B cell (primary cell): ENCODE measurements around the gene MUC5AC. TPM values are rescaled to one million over a fixed set of nuclear protein-coding genes. Genes with fewer than 3 reads are reported as not detected.

ENCODE experiments used
- ATAC-seq: fragments of 200-7000 bp; cut with Tn5 transposase; one replicate; pipeline ENCODE4 v1.10.0; 2021; ENCODE audit warnings: low read depth, mild to moderate bottlenecking, moderate number of reproducible peaks, moderate library complexity
- CTCF ChIA-PET: fragments of 350-600 bp; sonication (Branson Sonifier 250); formaldehyde crosslinking; loops from one replicate; lab custom pipeline; 2021; ENCODE audit warnings: antibody characterized with exemption, inconsistent platforms; lab: Charles Lee
- POLR2A ChIA-PET: fragments of 350-600 bp; sonication (Branson Sonifier 250); formaldehyde crosslinking; loops from one replicate; lab custom pipeline; 2021; ENCODE audit warnings: antibody characterized with exemption; lab: Charles Lee
- DNase-seq: peaks from one replicate; pipeline ENCODE4 v3.0.0; 2013
- H2AFZ ChIP-seq: 2 replicates; pipeline ENCODE4 v1.6.1; 2012; ENCODE audit warnings: mild to moderate bottlenecking, low read depth, low read length; ENCODE audit not compliant: insufficient read depth, poor library complexity, severe bottlenecking
- H3K27ac ChIP-seq, 2 donors: 1 replicate in 1 of 2; 2 replicates in 1 of 2; pipeline ENCODE4 v1.5.1; 2012 to 2013; ENCODE audit warnings: low read length in 2 of 2, mild to moderate bottlenecking in 2 of 2, moderate library complexity in 1 of 2
- H3K27me3 ChIP-seq, 4 experiments: fragments of 200-600 bp in 1 of 4; sonication (generic) in 1 of 4; replicated peaks in 1 of 4; 1 replicate in 2 of 4; 2 replicates in 2 of 4; pipeline versions ENCODE4 v1.6.1 to v1.7.0; 2013 to 2016; ENCODE audit warnings: low read length in 3 of 4, mild to moderate bottlenecking in 2 of 4, mixed read lengths in 1 of 4, moderate library complexity in 1 of 4; ENCODE audit not compliant: insufficient read depth in 4 of 4, control insufficient read depth in 3 of 4; ENCODE audit errors: control extremely low read depth in 1 of 4
- H3K36me3 ChIP-seq, 2 experiments: replicated peaks in 1 of 2; 1 replicate in 1 of 2; 2 replicates in 1 of 2; pipeline versions ENCODE4 v1.6.1 to v1.7.1; 2013; ENCODE audit warnings: low read length in 1 of 2; ENCODE audit not compliant: insufficient read depth in 2 of 2, control insufficient read depth in 1 of 2; ENCODE audit errors: control extremely low read depth in 1 of 2, extremely low read depth in 1 of 2
- H3K4me1 ChIP-seq, 2 donors: fragments of 200-600 bp in 1 of 2; sonication (generic) in 1 of 2; 1 replicate in 1 of 2; 2 replicates in 1 of 2; pipeline versions ENCODE4 v1.5.1 to v1.6.1; 2013 to 2017; ENCODE audit warnings: low read length in 2 of 2; ENCODE audit not compliant: control insufficient read depth in 2 of 2, insufficient read depth in 2 of 2
- H3K4me2 ChIP-seq: replicated peaks from 2 replicates; pipeline ENCODE3; 2012; ENCODE audit warnings: mild to moderate bottlenecking, low read depth, low read length; ENCODE audit not compliant: poor library complexity, severe bottlenecking
- H3K4me3 ChIP-seq, 5 experiments: fragments of 200-600 bp in 1 of 5; sonication (generic) in 1 of 5; 1 replicate in 3 of 5; 2 replicates in 2 of 5; pipeline versions ENCODE4 v1.5.1 to v1.7.0; 2011 to 2016; ENCODE audit warnings: low read length in 4 of 5, mild to moderate bottlenecking in 4 of 5, low read depth in 2 of 5, control low read depth in 1 of 5, moderate library complexity in 1 of 5; ENCODE audit not compliant: insufficient read depth in 1 of 5; ENCODE audit errors: control extremely low read depth in 1 of 5, extremely low read depth in 1 of 5
- H3K79me2 ChIP-seq: fragments of 200-600 bp; sonication (generic); one replicate; pipeline ENCODE4 v1.6.0; 2016; ENCODE audit warnings: low read length; ENCODE audit not compliant: control insufficient read depth, insufficient read depth
- H3K9ac ChIP-seq: fragments of 200-600 bp; sonication (generic); 2 replicates; pipeline ENCODE4 v1.6.1; 2017; ENCODE audit warnings: mild to moderate bottlenecking, low read length, moderate library complexity
- H3K9me3 ChIP-seq, 3 donors: one replicate each; pipeline versions ENCODE4 v1.6.1 to v1.7.1; 2013; ENCODE audit warnings: low read length in 2 of 3; ENCODE audit not compliant: control insufficient read depth in 2 of 3, insufficient read depth in 1 of 3; ENCODE audit errors: control extremely low read depth in 1 of 3
- H4K20me1 ChIP-seq: 2 replicates; pipeline ENCODE4 v1.6.0; 2012; ENCODE audit warnings: mild to moderate bottlenecking, low read length; ENCODE audit not compliant: insufficient read depth, control insufficient read depth, poor library complexity, severe bottlenecking
- H3K27ac Mint-ChIP-seq: one replicate; pipeline ENCODE4 v1.8.0; 2021; ENCODE audit warnings: mixed read lengths
- H3K27me3 Mint-ChIP-seq: one replicate; pipeline ENCODE4 v1.8.0; 2021; ENCODE audit warnings: mixed read lengths
- H3K4me1 Mint-ChIP-seq: one replicate; pipeline ENCODE4 v1.8.0; 2021; ENCODE audit warnings: mixed read lengths
- H3K4me3 Mint-ChIP-seq: one replicate; pipeline ENCODE4 v1.8.0; 2021; ENCODE audit warnings: mixed read lengths
- H3K9me3 Mint-ChIP-seq: one replicate; pipeline ENCODE4 v1.8.0; 2022; ENCODE audit warnings: mixed read lengths; ENCODE audit not compliant: insufficient read depth
- EZH2 ChIP-seq: IDR thresholded peaks from 2 replicates; pipeline ENCODE4 v1.6.1; 2012; ENCODE audit warnings: borderline replicate concordance, low read depth, mild to moderate bottlenecking, moderate library complexity, low read length; ENCODE audit not compliant: insufficient read depth, poor library complexity, severe bottlenecking
- WGBS: methylation state at CpG from one replicate; pipeline ENCODE4 v1.1.5; 2013; ENCODE audit warnings: missing lambda C conversion rate; ENCODE audit not compliant: insufficient coverage; 5-methylcytosine and 5-hydroxymethylcytosine counted together
- intact Hi-C: fragments of 100-400 bp; cut with micrococcal nuclease; formaldehyde crosslinking; loops from one replicate; pipeline ENCODE4 v1.10.0; 2022
- polyA plus RNA-seq: library from polyadenylated mRNA; depleted of rRNA; stranded (reverse); fragments of >200 nt; gene quantifications from 2 replicates; pipeline ENCODE4 v1.2.3, GENCODE V29; 2012
- total RNA-seq, 2 donors: library from RNA; stranded (reverse); fragments of 120-200 nt in 1 of 2; gene quantifications; 1 replicate in 1 of 2; 2 replicates in 1 of 2; pipeline versions ENCODE4 v1.2.3 to v1.2.4, GENCODE V29; 2013 to 2022
- TF ChIP-seq, protein P1 (sequence below): fragments of 200-600 bp; IDR thresholded peaks from one replicate; pipeline ENCODE4 v1.8.0; 2022; ENCODE audit warnings: antibody characterized with exemption, mild to moderate bottlenecking

Gene MUC5AC
- total and polyA plus RNA-seq, 2 donors (not counting 1 experiment from before 2014, with no cell fraction given) = not detected

DNA sequence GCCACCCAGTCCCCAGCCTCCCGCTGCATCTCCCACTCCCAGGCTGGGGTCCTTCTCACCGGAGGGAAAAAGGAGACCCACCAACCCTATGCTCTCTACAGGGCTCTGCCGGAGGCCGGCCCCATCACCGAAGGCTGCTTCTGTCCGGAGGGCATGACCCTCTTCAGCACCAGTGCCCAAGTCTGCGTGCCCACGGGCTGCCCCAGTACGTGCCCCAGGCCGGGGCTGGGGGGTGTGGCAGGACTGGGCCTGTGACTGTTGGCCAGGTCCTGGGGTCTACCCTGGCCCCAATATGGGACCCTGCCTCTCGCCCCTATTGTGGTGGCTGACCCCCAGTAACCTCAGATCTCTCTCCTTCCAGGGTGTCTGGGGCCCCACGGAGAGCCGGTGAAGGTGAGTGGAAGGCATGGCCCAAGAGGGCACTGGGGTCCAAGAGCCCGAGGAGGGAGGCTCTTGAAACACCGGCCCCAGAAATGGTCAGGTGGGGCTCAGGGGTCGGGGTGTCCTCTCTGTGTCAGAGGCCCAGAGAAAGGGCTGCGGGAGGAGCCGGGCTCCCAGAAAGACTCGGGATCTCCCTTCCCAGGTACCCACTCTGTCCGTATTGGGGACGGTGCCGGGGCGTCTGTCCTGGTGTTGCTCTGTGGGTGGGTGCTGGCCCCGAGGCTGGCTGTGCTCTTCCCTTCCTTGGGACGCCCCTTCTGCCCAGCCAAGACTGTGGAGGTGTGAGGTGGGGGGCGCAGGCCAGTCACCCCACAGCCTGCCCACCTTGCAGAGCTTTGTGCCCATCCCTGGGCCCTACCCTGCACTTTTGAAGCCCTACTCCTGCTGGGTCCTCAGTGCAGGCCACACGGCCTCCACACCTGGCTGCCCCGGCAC, 39.0 kb downstream of the MUC5AC start:
- Histone ChIP-seq H3K9me3 (peaks cover 0 to 9% (median 0%) of the 10 kb centered on the region in 3 donors), H3K4me3 (no peak overlapping the region), H3K27ac (no peak overlapping the region), H2AFZ (no peak overlapping the region), H3K9ac (no peak overlapping the region), H3K36me3 (no peaks in the 10 kb centered on the region), H3K79me2 (no peaks in the 10 kb centered on the region), H3K4me2 (no peak overlapping the region), H3K4me1 (no peaks in the 10 kb centered on the region), H4K20me1 (no peaks in the 10 kb centered on the region), H3K27me3 (peaks cover 0 to 2% (median 0%) of the 10 kb centered on the region in 4 experiments)
- Mint-ChIP-seq H3K9me3 (no peaks in the 10 kb centered on the region), H3K27ac (no peak overlapping the region), H3K4me1 (no peaks in the 10 kb centered on the region), H3K4me3 (no peak overlapping the region), H3K27me3 (no peaks in the 10 kb centered on the region)
- POLR2A ChIA-PET = no interaction called here
- no peak for TF ChIP-seq EZH2
- TF ChIP-seq, protein P1, sequence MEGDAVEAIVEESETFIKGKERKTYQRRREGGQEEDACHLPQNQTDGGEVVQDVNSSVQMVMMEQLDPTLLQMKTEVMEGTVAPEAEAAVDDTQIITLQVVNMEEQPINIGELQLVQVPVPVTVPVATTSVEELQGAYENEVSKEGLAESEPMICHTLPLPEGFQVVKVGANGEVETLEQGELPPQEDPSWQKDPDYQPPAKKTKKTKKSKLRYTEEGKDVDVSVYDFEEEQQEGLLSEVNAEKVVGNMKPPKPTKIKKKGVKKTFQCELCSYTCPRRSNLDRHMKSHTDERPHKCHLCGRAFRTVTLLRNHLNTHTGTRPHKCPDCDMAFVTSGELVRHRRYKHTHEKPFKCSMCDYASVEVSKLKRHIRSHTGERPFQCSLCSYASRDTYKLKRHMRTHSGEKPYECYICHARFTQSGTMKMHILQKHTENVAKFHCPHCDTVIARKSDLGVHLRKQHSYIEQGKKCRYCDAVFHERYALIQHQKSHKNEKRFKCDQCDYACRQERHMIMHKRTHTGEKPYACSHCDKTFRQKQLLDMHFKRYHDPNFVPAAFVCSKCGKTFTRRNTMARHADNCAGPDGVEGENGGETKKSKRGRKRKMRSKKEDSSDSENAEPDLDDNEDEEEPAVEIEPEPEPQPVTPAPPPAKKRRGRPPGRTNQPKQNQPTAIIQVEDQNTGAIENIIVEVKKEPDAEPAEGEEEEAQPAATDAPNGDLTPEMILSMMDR = no peak
- intact Hi-C loops = no loop called here
- 88% methylated on average over 24 of the region's 28 CpGs for WGBS
- CTCF ChIA-PET = no interaction called here
- DNase-seq = no peak
- ATAC-seq = no peak

DNA sequence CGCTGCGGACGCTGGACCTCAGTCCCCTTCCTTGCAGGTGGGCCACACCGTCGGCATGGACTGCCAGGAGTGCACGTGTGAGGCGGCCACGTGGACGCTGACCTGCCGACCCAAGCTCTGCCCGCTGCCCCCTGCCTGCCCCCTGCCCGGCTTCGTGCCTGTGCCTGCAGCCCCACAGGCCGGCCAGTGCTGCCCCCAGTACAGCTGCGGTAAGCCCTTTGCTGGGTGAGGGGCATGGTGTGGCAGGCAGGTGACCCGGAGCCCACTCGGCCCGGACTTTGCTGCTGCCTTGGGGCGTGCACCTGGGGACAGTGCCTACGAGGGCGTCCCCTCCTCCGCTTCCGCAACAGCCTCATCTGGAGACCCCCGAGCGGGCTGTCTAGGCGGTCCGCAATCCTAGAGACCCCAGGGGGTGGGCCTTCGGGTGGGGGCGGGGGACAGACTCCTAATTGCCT, 39.7 kb downstream of the MUC5AC start:
- ChIA-PET POLR2A (no interaction called here), CTCF (no interaction called here)
- Histone ChIP-seq H3K4me1 (no peaks in the 10 kb centered on the region), H3K36me3 (no peaks in the 10 kb centered on the region), H3K4me3 (no peak overlapping the region), H3K4me2 (no peak overlapping the region), H2AFZ (no peak overlapping the region), H3K27ac (no peak overlapping the region), H3K9ac (no peak overlapping the region), H4K20me1 (no peaks in the 10 kb centered on the region), H3K9me3 (peaks cover 0 to 12% (median 0%) of the 10 kb centered on the region in 3 donors), H3K27me3 (peaks cover 0 to 2% (median 0%) of the 10 kb centered on the region in 4 experiments), H3K79me2 (no peaks in the 10 kb centered on the region)
- H3K4me3 Mint-ChIP-seq = no peak overlapping the region
- ATAC-seq = no peak
- H3K9me3 Mint-ChIP-seq = no peaks in the 10 kb centered on the region
- H3K4me1 Mint-ChIP-seq = no peaks in the 10 kb centered on the region
- H3K27me3 Mint-ChIP-seq = no peaks in the 10 kb centered on the region
- no peak overlapping the region for H3K27ac Mint-ChIP-seq
- DNase-seq = no peak
- no peak for TF ChIP-seq EZH2
- TF ChIP-seq, protein P1 = no peak
- 89% methylated on average over 29 of the region's 29 CpGs for WGBS
- intact Hi-C loops = no loop called here
